Activated naive CD8-positive, alpha-beta T cell treated with anti-CD3 and anti-CD28 coated beads for 36 hours (primary cell): ENCODE data around the gene AGL. TPM values are rescaled to one million over a fixed set of nuclear protein-coding genes. Genes with fewer than 3 reads are reported as not detected.
"Not testable (repeated sequence)": the region's sequence is repeated elsewhere in the genome, so short reads cannot be mapped to it uniquely, and the experiment has no call there.

Source experiments
- DNase-seq: peaks from one replicate; pipeline ENCODE4 v3.0.0; 2021
- H3K27ac Mint-ChIP-seq: one replicate; pipeline ENCODE4 v1.8.0; 2022; ENCODE audit warnings: mild to moderate bottlenecking, moderate library complexity, mixed read lengths
- H3K27me3 Mint-ChIP-seq: one replicate; pipeline ENCODE4 v1.8.0; 2022; ENCODE audit warnings: mild to moderate bottlenecking, mixed read lengths
- H3K36me3 Mint-ChIP-seq: one replicate; pipeline ENCODE4 v1.8.0; 2021; ENCODE audit warnings: mild to moderate bottlenecking, mixed read lengths
- H3K4me1 Mint-ChIP-seq: one replicate; pipeline ENCODE4 v1.8.0; 2021; ENCODE audit warnings: mixed read lengths
- H3K4me3 Mint-ChIP-seq: one replicate; pipeline ENCODE4 v1.8.0; 2022; ENCODE audit warnings: mild to moderate bottlenecking, moderate library complexity, mixed read lengths
- H3K9me3 Mint-ChIP-seq: one replicate; pipeline ENCODE4 v1.8.0; 2022; ENCODE audit warnings: mixed read lengths
- total RNA-seq, 2 experiments: library from RNA; stranded (reverse); gene quantifications; one replicate each; pipeline ENCODE4 v1.2.3, GENCODE V29; 2021

The AGL gene
- total RNA-seq, 2 experiments from 2014 or later = 16.2 to 16.5 TPM

DNA sequence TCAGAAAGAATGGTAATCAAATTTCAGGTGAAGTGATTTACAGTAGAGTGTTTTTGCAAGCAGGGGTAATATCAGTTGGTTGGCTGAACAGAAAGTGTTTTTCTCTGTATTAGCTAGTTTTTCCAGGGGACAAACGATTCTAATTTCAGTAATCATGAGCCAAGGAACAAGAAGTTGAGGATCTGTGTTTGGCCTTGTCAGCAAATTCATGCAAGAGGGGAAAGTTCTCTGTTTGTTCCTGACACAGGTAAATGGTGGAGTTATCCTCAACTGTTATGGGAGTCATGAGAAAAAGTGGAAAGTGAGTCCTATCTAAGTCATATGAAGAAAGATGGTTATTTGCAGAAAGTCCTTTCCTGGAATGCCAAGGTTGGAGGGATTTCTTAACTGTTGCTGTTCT is 95.0 kb downstream of the AGL start:
- no peak for DNase-seq
- H3K4me1 Mint-ChIP-seq = no peaks in the 10 kb centered on the region
- no peak overlapping the region for H3K4me3 Mint-ChIP-seq
- no peak overlapping the region for H3K27ac Mint-ChIP-seq
- no peaks in the 10 kb centered on the region for H3K36me3 Mint-ChIP-seq
- H3K27me3 Mint-ChIP-seq = no peaks in the 10 kb centered on the region
- no peaks in the 10 kb centered on the region for H3K9me3 Mint-ChIP-seq

DNA sequence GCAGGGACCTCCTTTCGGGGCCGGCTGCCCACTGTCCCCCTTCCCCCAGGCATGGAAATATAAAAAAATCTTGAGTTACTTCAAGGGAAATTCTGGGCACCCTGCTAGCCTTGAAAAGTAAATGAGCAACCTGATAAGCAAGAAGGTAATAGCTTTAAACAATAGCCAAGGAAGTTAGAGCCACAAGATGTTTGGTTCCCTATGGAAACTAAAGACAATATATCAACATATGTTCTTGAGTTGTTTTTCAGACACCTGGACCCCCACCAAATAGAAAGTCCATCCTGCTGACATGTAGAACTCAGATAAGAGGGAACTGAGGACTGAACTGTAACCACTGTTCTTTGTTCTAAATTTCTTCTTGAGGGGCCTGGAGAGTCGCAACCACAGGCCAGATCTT is 100.3 kb downstream of the AGL start:
- H3K4me1 Mint-ChIP-seq = no peaks in the 10 kb centered on the region
- H3K9me3 Mint-ChIP-seq = no peaks in the 10 kb centered on the region
- H3K4me3 Mint-ChIP-seq = no peak overlapping the region
- H3K27me3 Mint-ChIP-seq = no peaks in the 10 kb centered on the region
- no peaks in the 10 kb centered on the region for H3K36me3 Mint-ChIP-seq
- DNase-seq = no peak
- no peak overlapping the region for H3K27ac Mint-ChIP-seq

DNA sequence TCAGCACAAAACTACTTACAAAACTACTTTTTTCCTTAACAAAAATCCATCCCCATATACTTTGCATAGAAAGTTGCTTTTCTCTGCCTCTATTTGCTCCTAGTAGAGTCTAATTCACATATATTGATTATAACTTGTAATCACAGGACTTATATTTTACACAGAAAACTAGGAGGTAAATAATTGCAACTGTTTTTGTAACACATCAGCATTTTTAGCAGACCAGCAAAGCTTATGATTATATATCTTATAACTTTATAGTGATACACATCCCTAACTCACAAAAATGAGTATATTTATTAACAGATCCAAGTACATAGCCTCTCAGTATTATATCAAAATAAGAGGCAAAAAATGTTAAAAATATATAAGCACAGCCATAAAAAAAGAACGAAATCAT is 102.4 kb downstream of the AGL start:
- Mint-ChIP-seq H3K4me3 (no peak overlapping the region), H3K27me3 (no peaks in the 10 kb centered on the region), H3K27ac (no peak overlapping the region)

DNA sequence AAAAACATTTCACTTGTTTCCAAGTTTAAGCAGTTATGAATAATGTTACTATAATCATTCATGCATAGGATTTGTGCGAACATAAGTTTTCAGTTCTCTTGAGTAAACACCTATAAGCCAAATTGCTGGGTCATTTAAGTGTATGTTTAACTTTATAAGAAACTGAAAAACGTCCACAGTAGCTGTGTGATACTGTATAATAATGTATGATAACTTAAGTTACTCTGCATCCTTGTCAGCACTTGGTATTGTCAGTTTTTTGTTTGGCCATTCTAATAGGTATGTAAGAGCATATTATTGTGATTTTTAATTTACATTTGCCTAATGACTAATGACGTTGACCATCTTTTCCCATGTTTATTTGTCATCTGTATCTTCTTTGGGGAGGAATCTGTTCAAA is 105.2 kb downstream of the AGL start:
- DNase-seq = no peak
- H3K27me3 Mint-ChIP-seq = no peaks in the 10 kb centered on the region
- no peaks in the 10 kb centered on the region for H3K4me1 Mint-ChIP-seq
- no peak overlapping the region for H3K4me3 Mint-ChIP-seq
- no peaks in the 10 kb centered on the region for H3K36me3 Mint-ChIP-seq
- no peaks in the 10 kb centered on the region for H3K9me3 Mint-ChIP-seq
- H3K27ac Mint-ChIP-seq = no peak overlapping the region

More for the DNA sequence above, 102.4 kb downstream of the AGL start:
- Mint-ChIP-seq H3K4me1 (no peaks in the 10 kb centered on the region), H3K36me3 (no peaks in the 10 kb centered on the region), H3K9me3 (no peaks in the 10 kb centered on the region)
- DNase-seq = no peak

DNA sequence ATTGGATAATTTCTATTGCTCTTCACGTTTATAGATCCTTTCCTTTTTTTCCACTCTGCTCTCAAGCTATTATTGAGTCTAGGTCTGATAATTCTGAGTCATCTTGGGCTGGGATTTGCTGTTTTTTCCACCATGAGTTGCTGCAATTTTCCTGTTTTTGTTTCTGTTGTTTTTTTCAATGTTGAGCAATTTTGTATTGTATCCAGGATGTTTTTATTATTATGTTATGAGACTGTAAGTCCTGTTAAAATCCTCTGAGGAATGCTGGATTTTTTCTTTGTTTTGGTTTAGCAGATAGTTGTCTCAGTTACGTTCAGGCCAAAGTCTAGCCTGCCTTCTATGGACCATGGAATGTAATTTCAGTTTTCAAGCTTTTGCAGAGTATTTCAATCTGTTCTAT is 106.6 kb downstream of the AGL start:
- no peak for DNase-seq
- Mint-ChIP-seq H3K27ac (no peak overlapping the region), H3K4me3 (no peak overlapping the region)

DNA sequence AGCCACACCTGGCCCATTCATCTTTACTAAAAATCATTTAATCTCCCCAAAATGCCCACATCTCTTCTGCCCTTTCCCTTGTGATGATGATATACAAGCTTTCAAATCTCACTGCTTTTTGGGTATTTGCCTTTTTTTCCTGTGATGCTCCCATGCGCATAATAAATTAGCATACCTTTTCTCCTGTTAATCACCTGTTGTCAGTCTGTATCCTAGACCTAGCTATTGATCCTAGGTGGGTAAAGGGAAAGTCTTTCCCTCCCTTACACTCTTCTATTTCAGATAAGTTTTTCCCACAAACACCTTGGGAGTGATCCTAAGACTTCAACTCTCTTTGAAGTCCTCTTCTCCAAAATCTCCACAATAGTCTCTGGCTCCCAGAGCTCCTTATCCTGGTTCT is 107.7 kb downstream of the AGL start:
- H3K4me3 Mint-ChIP-seq = no peak overlapping the region
- no peaks in the 10 kb centered on the region for H3K36me3 Mint-ChIP-seq
- no peaks in the 10 kb centered on the region for H3K27me3 Mint-ChIP-seq
- DNase-seq = no peak
- H3K9me3 Mint-ChIP-seq = no peaks in the 10 kb centered on the region
- H3K27ac Mint-ChIP-seq = no peak overlapping the region
- H3K4me1 Mint-ChIP-seq = no peaks in the 10 kb centered on the region

More for the DNA sequence above, 106.6 kb downstream of the AGL start:
- Mint-ChIP-seq H3K36me3 (no peaks in the 10 kb centered on the region), H3K27me3 (no peaks in the 10 kb centered on the region), H3K4me1 (no peaks in the 10 kb centered on the region), H3K9me3 (no peaks in the 10 kb centered on the region)

DNA sequence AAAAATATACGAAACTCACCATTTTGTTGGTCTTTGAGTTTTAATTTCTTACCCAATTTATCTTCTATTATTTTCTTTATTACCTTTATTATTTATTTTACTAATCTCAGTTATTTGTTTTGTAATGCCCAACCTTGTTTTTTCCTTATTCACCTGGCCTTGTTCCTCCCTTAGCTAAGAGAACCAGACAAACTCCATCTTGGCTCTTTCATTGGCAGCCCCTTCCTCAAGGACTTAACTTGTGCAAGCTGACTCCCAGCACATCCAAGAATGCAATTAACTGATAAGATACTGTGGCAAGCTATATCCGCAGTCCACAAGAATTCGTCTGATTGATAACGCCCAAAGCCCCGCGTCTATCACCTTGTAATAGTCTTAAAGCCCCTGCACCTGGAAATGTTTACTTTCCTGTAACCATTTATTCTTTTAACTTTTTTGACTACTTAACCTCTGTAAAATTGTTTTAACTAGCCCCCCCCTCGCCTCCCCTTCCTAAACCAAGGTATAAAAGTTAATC is 109.1 kb downstream of the AGL start:
- not testable (repeated sequence) for H3K4me1 Mint-ChIP-seq, H3K27me3 Mint-ChIP-seq, H3K27ac Mint-ChIP-seq, DNase-seq, H3K4me3 Mint-ChIP-seq, H3K36me3 Mint-ChIP-seq, H3K9me3 Mint-ChIP-seq

DNA sequence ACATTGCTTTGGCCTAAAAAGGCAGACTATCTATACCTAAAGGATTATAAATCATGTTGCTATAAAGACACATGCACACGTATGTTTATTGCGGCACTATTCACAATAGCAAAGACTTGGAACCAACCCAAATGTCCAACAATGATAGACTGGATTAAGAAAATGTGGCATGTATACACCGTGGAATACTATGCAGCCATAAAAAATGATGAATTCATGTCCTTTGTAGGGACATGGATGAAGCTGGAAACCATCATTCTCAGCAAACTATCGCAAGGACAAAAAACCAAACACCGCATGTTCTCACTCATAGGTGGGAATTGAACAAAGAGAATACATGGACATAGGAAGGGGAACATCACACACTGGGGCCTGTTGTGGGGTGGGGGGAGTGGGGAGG is 110.1 kb downstream of the AGL start:
- not testable (repeated sequence) for H3K36me3 Mint-ChIP-seq, DNase-seq, H3K4me3 Mint-ChIP-seq, H3K27me3 Mint-ChIP-seq, H3K4me1 Mint-ChIP-seq, H3K27ac Mint-ChIP-seq, H3K9me3 Mint-ChIP-seq

DNA sequence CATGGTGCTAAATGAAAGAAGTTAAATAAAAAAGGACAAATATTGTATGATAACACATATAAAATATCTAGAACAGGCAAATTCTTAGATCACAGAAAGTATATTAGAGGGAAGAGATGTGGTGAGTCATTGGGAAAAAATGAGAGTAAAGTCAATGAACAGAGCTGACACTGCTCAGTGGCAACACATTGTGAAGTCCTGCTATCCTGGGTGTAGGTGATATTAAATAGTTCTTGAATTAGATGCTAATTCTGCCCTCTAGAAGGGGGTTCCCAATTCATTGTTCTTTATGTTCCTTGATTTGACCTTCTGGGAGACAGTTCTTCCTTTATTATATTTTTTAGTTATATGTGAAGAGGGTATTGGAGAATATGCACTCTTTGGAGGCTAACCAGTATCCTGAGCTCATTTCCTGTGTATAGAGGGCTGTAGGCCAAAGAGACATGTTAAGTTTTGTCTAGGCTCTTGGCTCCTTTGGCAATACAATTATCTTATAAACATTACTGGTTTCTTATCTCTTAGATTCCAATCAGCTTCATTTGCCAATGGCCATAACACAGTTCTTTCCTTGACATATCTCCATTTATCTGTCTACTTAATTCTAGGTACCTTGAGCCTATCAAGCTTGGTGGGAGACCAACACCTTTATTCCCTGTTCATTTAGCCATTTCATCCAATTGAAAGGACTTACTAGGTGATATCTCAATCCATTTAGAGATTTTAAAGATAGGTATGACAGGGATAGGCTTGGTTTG is 113.1 kb downstream of the AGL start:
- H3K9me3 Mint-ChIP-seq = no peaks in the 10 kb centered on the region
- H3K36me3 Mint-ChIP-seq = no peaks in the 10 kb centered on the region
- H3K4me1 Mint-ChIP-seq = peaks cover 1% of the 10 kb centered on the region
- no peak overlapping the region for H3K4me3 Mint-ChIP-seq
- DNase-seq = no peak
- no peaks in the 10 kb centered on the region for H3K27me3 Mint-ChIP-seq
- H3K27ac Mint-ChIP-seq = no peak overlapping the region

DNA sequence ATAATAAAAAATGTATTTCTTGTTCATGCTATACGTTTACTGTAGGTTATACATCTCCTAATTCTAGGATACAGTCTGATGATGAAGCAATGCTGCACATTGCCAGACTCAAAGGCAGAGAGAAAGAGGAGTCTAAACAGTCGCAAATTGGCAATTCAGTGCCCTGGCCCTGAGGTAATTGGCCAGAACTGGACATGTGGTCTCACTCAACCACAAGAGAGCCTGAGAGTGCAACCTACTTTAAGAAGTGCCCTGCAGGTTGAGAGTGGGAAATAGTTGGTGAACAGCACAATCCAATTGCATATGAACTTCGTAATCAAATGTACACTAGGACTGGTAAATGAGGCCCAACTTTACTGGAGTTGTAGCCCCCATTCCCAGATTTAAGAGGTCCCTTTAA is 114.6 kb downstream of the AGL start:
- Mint-ChIP-seq H3K27me3 (no peaks in the 10 kb centered on the region), H3K4me3 (no peak overlapping the region), H3K27ac (no peak overlapping the region), H3K4me1 (peaks cover 7% of the 10 kb centered on the region), H3K9me3 (no peaks in the 10 kb centered on the region), H3K36me3 (no peaks in the 10 kb centered on the region)
- DNase-seq = no peak

DNA sequence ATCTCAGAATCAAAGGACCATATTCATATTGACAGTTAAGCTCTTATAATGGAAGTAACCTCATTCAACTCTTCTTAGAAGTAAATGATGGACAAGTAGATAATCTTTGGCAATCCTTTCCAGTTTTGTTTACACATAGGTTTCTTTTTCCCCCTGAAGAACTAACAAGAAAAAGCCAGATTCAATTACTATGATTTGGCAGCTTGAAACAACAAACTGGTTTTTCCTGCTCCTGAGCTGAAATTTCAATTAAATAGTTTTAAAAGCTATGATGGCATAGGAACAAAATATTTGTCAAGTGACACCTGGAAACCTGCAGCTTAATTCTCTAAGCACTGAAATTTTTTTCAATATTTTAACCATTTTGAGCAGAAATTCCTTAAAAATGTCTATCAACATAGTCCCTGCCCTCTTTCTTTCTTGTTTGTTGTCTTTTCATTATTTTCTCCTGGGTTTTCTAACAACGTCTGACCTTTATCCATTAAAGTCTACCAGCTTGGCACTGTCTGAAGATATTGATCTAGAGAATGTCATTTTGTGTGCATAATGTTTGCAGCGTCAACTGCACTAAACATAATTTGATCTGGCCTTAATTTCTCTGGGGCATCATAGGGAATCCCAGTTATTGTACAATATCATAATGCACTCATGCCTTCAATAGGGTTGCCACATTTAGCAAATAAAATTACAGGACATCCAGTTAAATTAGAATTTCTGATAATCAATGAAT is 115.7 kb downstream of the AGL start:
- Mint-ChIP-seq H3K27me3 (no peaks in the 10 kb centered on the region), H3K4me1 (peaks cover 8% of the 10 kb centered on the region), H3K4me3 (no peak overlapping the region), H3K9me3 (no peaks in the 10 kb centered on the region), H3K36me3 (peaks cover 2% of the 10 kb centered on the region), H3K27ac (no peak overlapping the region)
- DNase-seq = no peak

DNA sequence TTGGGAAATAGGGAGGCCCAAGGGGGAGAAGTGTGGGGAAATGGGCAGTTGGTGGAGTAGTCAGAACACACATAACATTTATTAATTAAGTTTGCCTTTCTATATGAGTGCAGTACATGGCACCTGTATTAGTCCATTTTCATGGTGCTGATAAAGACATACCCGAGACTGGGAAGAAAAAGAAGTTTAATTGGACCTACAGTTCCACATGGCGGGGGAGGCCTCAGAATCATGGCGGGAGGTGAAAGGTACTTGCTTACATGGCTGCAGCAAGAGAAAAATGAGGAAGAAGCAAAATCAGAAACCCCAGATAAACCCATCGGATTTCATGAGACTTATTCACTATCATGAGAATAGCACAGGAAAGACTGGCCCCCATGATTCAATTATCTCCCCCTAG is 118.1 kb downstream of the AGL start:
- H3K36me3 Mint-ChIP-seq = peaks cover 2% of the 10 kb centered on the region
- DNase-seq = no peak
- H3K27ac Mint-ChIP-seq = no peak overlapping the region
- no peaks in the 10 kb centered on the region for H3K27me3 Mint-ChIP-seq
- H3K4me3 Mint-ChIP-seq = peak overlapping the region; percentile 6
- H3K4me1 Mint-ChIP-seq = peaks cover 18% of the 10 kb centered on the region
- H3K9me3 Mint-ChIP-seq = no peaks in the 10 kb centered on the region

DNA sequence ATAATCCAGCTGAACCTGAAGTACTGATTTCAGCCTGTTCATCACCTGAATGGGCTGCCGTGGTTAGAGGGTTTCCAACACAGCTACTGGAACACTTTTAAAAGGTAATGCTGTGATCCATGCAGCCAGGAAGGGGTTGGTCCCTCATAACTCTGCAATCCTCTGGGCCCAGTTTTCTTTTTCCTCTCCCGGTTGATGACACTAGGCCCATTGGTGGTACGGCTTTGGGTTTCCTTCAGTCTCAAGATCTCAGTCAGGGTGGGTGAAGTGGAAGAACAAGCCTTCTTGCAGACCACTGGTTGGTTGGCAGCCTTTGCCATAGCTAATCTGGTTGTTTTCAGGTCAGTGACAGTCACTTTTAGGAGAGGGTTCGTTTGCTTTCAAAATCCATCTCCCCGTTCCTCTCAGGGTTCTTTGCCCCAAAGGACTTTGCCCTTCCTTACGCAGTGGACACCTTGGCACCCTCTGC is 119.1 kb downstream of the AGL start:
- no peak for DNase-seq
- peaks cover 2% of the 10 kb centered on the region for H3K36me3 Mint-ChIP-seq

DNA sequence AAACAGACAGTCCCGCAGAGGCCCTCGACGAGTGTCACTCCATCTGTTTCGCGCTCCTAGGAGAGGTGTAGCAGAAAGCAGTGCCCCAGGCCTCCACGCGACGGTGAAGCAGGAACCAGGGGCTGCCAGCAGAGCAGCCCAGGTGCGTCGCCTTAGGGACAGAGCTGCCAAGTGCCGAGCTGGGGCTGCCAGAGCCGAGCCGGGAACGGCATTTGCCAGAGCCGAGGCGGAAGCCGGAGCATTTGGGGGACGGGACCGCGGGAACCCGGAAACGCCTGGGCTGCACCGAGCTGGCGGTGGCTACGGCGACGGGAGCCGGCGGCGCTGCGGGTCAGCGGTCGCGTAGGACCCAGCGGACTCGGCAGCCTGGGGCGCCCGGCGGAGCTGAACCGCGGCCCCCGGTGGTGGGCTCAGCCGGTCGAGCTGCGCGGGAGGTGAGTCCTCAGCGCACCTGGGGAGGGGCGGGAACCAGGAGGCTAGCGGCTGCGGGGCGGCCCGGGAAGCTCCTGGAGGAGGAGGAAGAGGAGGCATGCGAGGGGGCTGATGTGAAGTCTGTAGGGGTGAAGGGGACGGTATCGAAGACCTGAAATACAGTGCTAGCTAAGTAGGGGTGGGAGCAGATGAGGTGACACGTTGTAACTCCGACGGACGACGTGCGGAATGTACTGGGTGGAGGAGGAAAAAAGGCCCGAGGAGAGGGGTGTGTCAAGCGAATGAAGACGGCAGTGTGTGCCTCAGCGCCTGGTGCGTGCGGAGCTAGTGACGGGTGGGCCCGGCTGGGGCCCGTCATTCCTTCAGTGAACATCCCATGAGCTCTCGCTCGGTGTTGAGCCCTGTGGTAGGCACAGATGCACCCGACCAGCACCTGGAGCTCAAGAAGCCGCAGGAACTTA is 119.8 kb downstream of the AGL start, which contains the start of gene SLC35A3:
Gene SLC35A3 (plus strand): TSS at position 268 of the 893 bp plus-strand sequence. CDS start 23,559 bp downstream, outside the sequence.
- Mint-ChIP-seq H3K36me3 (peaks cover 2% of the 10 kb centered on the region), H3K27ac (peak within 1 kb of the TSS; percentile 95), H3K4me1 (peaks cover 20% of the 10 kb centered on the region), H3K27me3 (no peaks in the 10 kb centered on the region), H3K4me3 (peak within 1 kb of the TSS; percentile 100), H3K9me3 (no peaks in the 10 kb centered on the region)
- peak; percentile 86 for DNase-seq

More for the DNA sequence above, 119.1 kb downstream of the AGL start:
- peaks cover 20% of the 10 kb centered on the region for H3K4me1 Mint-ChIP-seq
- H3K4me3 Mint-ChIP-seq = peak overlapping the region; percentile 100
- no peaks in the 10 kb centered on the region for H3K9me3 Mint-ChIP-seq
- no peaks in the 10 kb centered on the region for H3K27me3 Mint-ChIP-seq
- H3K27ac Mint-ChIP-seq = peak overlapping the region; percentile 78
